NT2/D1 (cell line): ENCODE data around the gene CAMTA1.

Source experiments
- DNase-seq: peaks from one replicate; pipeline ENCODE4 v3.0.0-alpha.2; 2011; ENCODE audit warnings: low read depth, low spot score
- H3K27me3 ChIP-seq: 2 replicates; pipeline ENCODE4 v1.6.0; 2011; ENCODE audit warnings: mild to moderate bottlenecking; ENCODE audit not compliant: insufficient read length, insufficient read depth
- H3K36me3 ChIP-seq: 2 replicates; pipeline ENCODE4 v1.6.1; 2011; ENCODE audit warnings: mild to moderate bottlenecking, low read length, mixed read lengths; ENCODE audit not compliant: insufficient read depth, insufficient read length
- H3K4me1 ChIP-seq: 2 replicates; pipeline ENCODE4 v1.5.1; 2011; ENCODE audit not compliant: insufficient read depth, insufficient read length
- H3K4me3 ChIP-seq: 2 replicates; pipeline ENCODE4 v1.5.1; 2011; ENCODE audit warnings: low read depth; ENCODE audit not compliant: insufficient read length
- H3K9ac ChIP-seq: 2 replicates; pipeline ENCODE4 v1.6.0; 2011; ENCODE audit warnings: low read depth; ENCODE audit not compliant: insufficient read length
- H3K9me3 ChIP-seq: 2 replicates; pipeline ENCODE4 v1.5.1; 2011; ENCODE audit warnings: mild to moderate bottlenecking, low read length; ENCODE audit not compliant: insufficient read depth
- SUZ12 ChIP-seq: IDR thresholded peaks from 2 replicates; pipeline ENCODE4 v1.6.1; 2011; ENCODE audit not compliant: insufficient read length, insufficient read depth; ENCODE audit errors: extremely low read depth
- YY1 ChIP-seq: IDR thresholded peaks from 2 replicates; pipeline ENCODE4 v1.6.1; 2011; ENCODE audit not compliant: insufficient read length, insufficient read depth
- ZNF274 ChIP-seq: IDR thresholded peaks from 2 replicates; pipeline ENCODE4 v1.6.1; 2011; ENCODE audit warnings: mild to moderate bottlenecking, low read depth, low read length

Gene CAMTA1

DNA sequence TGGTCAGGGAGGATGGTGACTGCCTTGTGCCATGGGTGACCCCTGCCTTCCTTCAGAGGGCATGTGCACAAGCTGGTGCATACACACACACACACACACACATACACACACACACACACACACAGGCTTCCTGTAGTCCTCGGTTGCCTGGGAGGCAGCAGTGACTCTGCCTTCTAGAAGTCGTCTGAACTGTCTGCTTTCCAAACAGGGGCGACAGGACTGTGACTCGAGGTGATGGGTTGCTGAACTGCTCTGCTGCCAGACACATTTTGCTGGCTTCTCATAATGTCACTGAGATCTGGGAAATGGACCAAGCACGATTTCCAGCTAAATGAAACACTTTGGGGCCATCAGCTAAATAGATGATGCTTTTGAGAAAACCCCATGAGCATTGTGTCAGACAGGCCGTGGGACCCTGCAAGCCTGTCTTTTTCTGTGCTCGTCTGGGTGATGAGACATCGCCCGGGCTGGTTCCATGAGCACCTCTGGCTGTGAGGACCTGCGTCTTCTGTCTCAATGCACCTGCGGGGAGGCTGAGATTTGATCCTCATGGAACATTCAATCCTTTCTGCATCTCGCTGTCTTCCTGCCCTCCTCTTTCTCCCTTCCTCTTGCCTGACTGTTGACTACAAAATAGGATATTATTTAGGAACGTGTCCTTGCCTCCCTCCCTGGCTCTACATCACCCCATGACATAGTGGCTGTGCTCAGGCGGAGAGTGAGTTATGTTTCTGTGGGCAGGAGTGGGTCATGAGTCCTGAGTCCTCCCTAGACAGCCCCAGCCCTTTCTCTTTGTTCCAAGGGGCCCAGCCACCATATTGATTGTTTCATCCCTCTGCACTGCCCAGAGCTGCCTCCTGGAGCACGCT, 436.8 kb downstream of the CAMTA1 start:
- Histone ChIP-seq H3K9ac (no peak overlapping the region), H3K4me1 (no peaks in the 10 kb centered on the region), H3K36me3 (no peaks in the 10 kb centered on the region), H3K4me3 (no peak overlapping the region), H3K27me3 (no peaks in the 10 kb centered on the region), H3K9me3 (no peaks in the 10 kb centered on the region)
- no peak for DNase-seq
- TF ChIP-seq YY1: no peak
- no peak for TF ChIP-seq ZNF274
- no peak for TF ChIP-seq SUZ12

- Histone ChIP-seq H3K27me3 (no peaks in the 10 kb centered on the region), H3K36me3 (no peaks in the 10 kb centered on the region), H3K9ac (no peak overlapping the region), H3K4me1 (no peaks in the 10 kb centered on the region), H3K4me3 (no peak overlapping the region), H3K9me3 (no peaks in the 10 kb centered on the region)
- DNase-seq: no peak
- TF ChIP-seq SUZ12 (no peak), ZNF274 (no peak), YY1 (no peak)
These were observed 437.4 kb downstream of the CAMTA1 start for GRCh38 chr1:7222695-7223015.

GRCh38 chr1:7223334-7224080, 438.3 kb downstream of the CAMTA1 start:
- H3K27me3 ChIP-seq: no peaks in the 10 kb centered on the region
- no peak for DNase-seq

DNA sequence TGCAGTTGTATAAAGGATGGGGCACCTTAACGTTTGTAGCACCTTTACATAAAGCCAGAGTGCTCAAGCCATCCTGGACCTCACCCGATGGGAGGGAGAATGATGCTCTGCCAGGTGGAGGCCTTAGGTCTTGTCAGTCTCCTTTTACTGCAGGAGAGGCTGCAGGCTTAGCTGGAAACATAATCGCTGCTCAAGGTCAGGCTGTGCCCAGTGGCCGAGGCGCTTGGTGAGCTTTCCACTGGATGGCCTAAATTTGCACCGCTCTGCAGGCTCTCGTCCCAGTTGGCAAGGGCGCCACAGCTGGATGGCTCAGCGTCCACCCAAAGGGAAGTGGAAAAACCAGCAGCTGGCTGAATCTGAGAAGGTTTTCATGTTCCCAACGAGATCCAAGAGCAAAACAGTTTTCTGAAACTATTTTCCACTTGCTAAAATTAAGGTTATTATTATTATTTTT, 438.9 kb downstream of the CAMTA1 start:
- no peak for DNase-seq
- H3K9me3 ChIP-seq: no peaks in the 10 kb centered on the region
- no peak overlapping the region for H3K4me3 ChIP-seq
- no peak overlapping the region for H3K9ac ChIP-seq
- no peaks in the 10 kb centered on the region for H3K36me3 ChIP-seq
- no peaks in the 10 kb centered on the region for H3K4me1 ChIP-seq
- no peaks in the 10 kb centered on the region for H3K27me3 ChIP-seq
- TF ChIP-seq SUZ12: no peak
- no peak for TF ChIP-seq ZNF274
- no peak for TF ChIP-seq YY1

More at GRCh38 chr1:7223334-7224080, 438.3 kb downstream of the CAMTA1 start:
- no peak overlapping the region for H3K9ac ChIP-seq
- H3K4me3 ChIP-seq: no peak overlapping the region
- TF ChIP-seq SUZ12 (no peak), ZNF274 (no peak), YY1 (no peak)
- H3K9me3 ChIP-seq: no peaks in the 10 kb centered on the region
- H3K36me3 ChIP-seq: no peaks in the 10 kb centered on the region
- no peaks in the 10 kb centered on the region for H3K4me1 ChIP-seq

DNA sequence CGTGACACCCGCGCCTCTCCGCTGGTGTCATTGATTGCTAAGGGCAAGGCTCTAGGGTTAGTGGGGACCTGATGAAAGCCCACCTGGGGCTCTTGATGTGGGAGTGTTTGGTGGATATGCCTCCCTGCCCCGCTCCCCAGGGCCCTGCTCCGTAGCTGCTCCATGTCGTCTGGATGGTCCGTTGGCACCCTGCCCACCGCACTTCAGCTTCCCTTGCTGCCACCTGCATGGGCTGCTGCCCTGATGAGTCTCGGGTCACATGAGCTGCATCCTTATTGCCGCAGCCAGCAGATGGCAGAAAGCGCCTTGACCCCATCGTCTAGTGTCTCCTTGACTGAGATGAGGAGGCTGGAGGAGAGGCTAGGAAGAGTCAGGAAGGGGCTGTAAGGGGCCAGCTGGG, 439.4 kb downstream of the CAMTA1 start:
- H3K4me3 ChIP-seq: no peak overlapping the region
- H3K27me3 ChIP-seq: no peaks in the 10 kb centered on the region
- H3K4me1 ChIP-seq: no peaks in the 10 kb centered on the region
- DNase-seq: peak; percentile 22
- H3K36me3 ChIP-seq: no peaks in the 10 kb centered on the region
- no peaks in the 10 kb centered on the region for H3K9me3 ChIP-seq
- no peak overlapping the region for H3K9ac ChIP-seq
- no peak for TF ChIP-seq SUZ12
- TF ChIP-seq YY1: no peak
- TF ChIP-seq ZNF274: no peak

- H3K4me1 ChIP-seq: no peaks in the 10 kb centered on the region
- H3K4me3 ChIP-seq: no peak overlapping the region
- H3K36me3 ChIP-seq: no peaks in the 10 kb centered on the region
- no peaks in the 10 kb centered on the region for H3K9me3 ChIP-seq
- no peaks in the 10 kb centered on the region for H3K27me3 ChIP-seq
- DNase-seq: no peak
- H3K9ac ChIP-seq: no peak overlapping the region
- TF ChIP-seq YY1 (no peak), SUZ12 (no peak), ZNF274 (no peak)
These were observed 440.7 kb downstream of the CAMTA1 start for GRCh38 chr1:7225711-7226505.

- Histone ChIP-seq H3K4me3 (no peak overlapping the region), H3K27me3 (no peaks in the 10 kb centered on the region), H3K9ac (no peak overlapping the region), H3K9me3 (no peaks in the 10 kb centered on the region), H3K36me3 (no peaks in the 10 kb centered on the region), H3K4me1 (no peaks in the 10 kb centered on the region)
- TF ChIP-seq SUZ12 (no peak), YY1 (no peak), ZNF274 (no peak)
- DNase-seq: no peak
These were observed 442.4 kb downstream of the CAMTA1 start for GRCh38 chr1:7227654-7228053.
